ENCODE results near the gene LSM4. TPM values are rescaled to one million over a fixed set of nuclear protein-coding genes. Genes with fewer than 3 reads are reported as not detected.
A peak's percentile ranks its signal among the peaks of the same experiment; 100 is the strongest.

LSM4 gene
- total RNA-seq = 10 to 100 TPM; 40.2 to 47.4 TPM
- polyA plus RNA-seq (2013, experiment 1 of 2) = 84.0 TPM
- 72.1 TPM for polyA plus RNA-seq (2013, experiment 2 of 2)
- 22.1 to 249 (median 40.2) reads per million in 172 experiments for total RNA-seq

- Mint-ChIP-seq H3K4me3 (peak within 1 kb of the TSS; percentile 73), H3K4me1 (ENCODE audit: low read depth) (peaks cover 54% of the 10 kb centered on the region)
Observed at GRCh38 chr19:18322759-18323460, at the start of gene LSM4. LSM4 (minus strand) TSS chr19:18323076; CDS start chr19:18323020, 56 bp downstream.

GRCh38 chr19:18368504-18369222 is 45.8 kb upstream of the LSM4 start:
- H3K9me3 Mint-ChIP-seq = no peaks in the 10 kb centered on the region
- Histone ChIP-seq H3K27ac (ENCODE audit: low read depth in 1 of 2, low read length in 2 of 2) (no peak overlapping the region), H3K36me3 (ENCODE audit: insufficient read depth, low read length) (peaks cover 14% of the 10 kb centered on the region), H3K4me3 (ENCODE audit: low read length) (no peak overlapping the region), H3K4me1 (ENCODE audit: insufficient read depth, low read length) (peaks cover 4% of the 10 kb centered on the region), H3K27me3 (ENCODE audit: control insufficient read depth in 1 of 2, insufficient read depth in 2 of 2, low read length in 2 of 2) (no peaks in the 10 kb centered on the region), H3K9me3 (ENCODE audit: control insufficient read depth in 1 of 2, insufficient read depth in 1 of 2, low read length in 2 of 2) (peaks cover 0 to 10% of the 10 kb centered on the region in 2 experiments)
- no peak overlapping the region for H3K4me3 Mint-ChIP-seq
- intact Hi-C loops (cut with DNase I, micrococcal nuclease) = no loop called here
- H3K36me3 Mint-ChIP-seq (ENCODE audit: low read depth) = peaks cover 23% of the 10 kb centered on the region
- no peak overlapping the region for H3K27ac Mint-ChIP-seq
- DNase-seq (no peak), ATAC-seq (ENCODE audit: poor library complexity) (no peak)
- ChIA-PET POLR2A (no interaction called here), CTCF (no interaction called here)
- H3K4me1 Mint-ChIP-seq (ENCODE audit: low read depth) = peaks cover under 1% of the 10 kb centered on the region
- no peak for TF ChIP-seq CTCF (IDR thresholded peaks at IDR 0.05)
- peaks cover 3% of the 10 kb centered on the region for H3K27me3 Mint-ChIP-seq

More at GRCh38 chr19:18322759-18323460, at the start of gene LSM4:
- POLR2A ChIA-PET = interaction anchor here (0.5 to 13.9 kb wide), 15 partner anchors 12 to 313 kb away, joined by 3 to 761 read pairs (median 5); partner anchors contain the start of genes IQCN, JUND and MPV17L2
- peak within 1 kb of the TSS; percentile 87 for H3K4me3 ChIP-seq (ENCODE audit: low read length)
- TF ChIP-seq CTCF (IDR thresholded peaks at IDR 0.05) = peak; percentile 73
- intact Hi-C loops (cut with DNase I, micrococcal nuclease) = loop anchor here (1.0 to 10.0 kb wide), 5 partner anchors 18 to 208 kb away; no protein-coding TSS in a partner anchor
- H3K36me3 ChIP-seq (ENCODE audit: insufficient read depth, low read length) = peaks cover 3% of the 10 kb centered on the region
- CTCF ChIA-PET = interaction anchor here (0.8 to 19.5 kb wide), 8 partner anchors 18 to 155 kb away, joined by 3 to 340 read pairs (median 4); partner anchors contain the start of genes JUND and SSBP4
- H3K27ac ChIP-seq (ENCODE audit: low read depth in 1 of 2, low read length in 2 of 2) = peak within 1 kb of the TSS; percentile 83 to 86
- DNase-seq (peak; percentile 99 to 100 (median 100)), ATAC-seq (ENCODE audit: poor library complexity) (peak; percentile 91)
- no peaks in the 10 kb centered on the region for H3K27me3 ChIP-seq (ENCODE audit: control insufficient read depth in 1 of 2, insufficient read depth in 2 of 2, low read length in 2 of 2)
- H3K9me3 ChIP-seq (ENCODE audit: control insufficient read depth in 1 of 2, insufficient read depth in 1 of 2, low read length in 2 of 2) = no peaks in the 10 kb centered on the region
- no peaks in the 10 kb centered on the region for H3K9me3 Mint-ChIP-seq
- H3K4me1 ChIP-seq (ENCODE audit: insufficient read depth, low read length) = peaks cover 63% of the 10 kb centered on the region
- no peaks in the 10 kb centered on the region for H3K36me3 Mint-ChIP-seq (ENCODE audit: low read depth)
- H3K27me3 Mint-ChIP-seq = no peaks in the 10 kb centered on the region
- peak within 1 kb of the TSS; percentile 90 for H3K27ac Mint-ChIP-seq

GRCh38 chr19:18366021-18366435 is 43.2 kb upstream of the LSM4 start:
- peaks cover 0 to 10% of the 10 kb centered on the region in 2 experiments for H3K9me3 ChIP-seq (ENCODE audit: control insufficient read depth in 1 of 2, insufficient read depth in 1 of 2, low read length in 2 of 2)
- no peaks in the 10 kb centered on the region for H3K27me3 Mint-ChIP-seq
- no peak for DNase-seq
- intact Hi-C loops (cut with DNase I, micrococcal nuclease) = no loop called here
- H3K4me3 Mint-ChIP-seq = no peak overlapping the region
- no peaks in the 10 kb centered on the region for H3K27me3 ChIP-seq (ENCODE audit: control insufficient read depth in 1 of 2, insufficient read depth in 2 of 2, low read length in 2 of 2)
- H3K36me3 Mint-ChIP-seq (ENCODE audit: low read depth) = peaks cover 42% of the 10 kb centered on the region
- H3K36me3 ChIP-seq (ENCODE audit: insufficient read depth, low read length) = peaks cover 28% of the 10 kb centered on the region
- no peak for ATAC-seq (ENCODE audit: poor library complexity)
- ChIA-PET CTCF (no interaction called here), POLR2A (interaction anchor here (1.5 kb wide), 1 partner anchor 173 kb away, joined by 3 read pairs; the partner anchor contains the start of gene MPV17L2)
- TF ChIP-seq CTCF (IDR thresholded peaks at IDR 0.05) = no peak
- no peaks in the 10 kb centered on the region for H3K4me1 Mint-ChIP-seq (ENCODE audit: low read depth)
- H3K27ac ChIP-seq (ENCODE audit: low read depth in 1 of 2, low read length in 2 of 2) = no peak overlapping the region
- H3K27ac Mint-ChIP-seq = no peak overlapping the region
- no peak overlapping the region for H3K4me3 ChIP-seq (ENCODE audit: low read length)
- H3K9me3 Mint-ChIP-seq = no peaks in the 10 kb centered on the region
- H3K4me1 ChIP-seq (ENCODE audit: insufficient read depth, low read length) = no peaks in the 10 kb centered on the region

Measured in CD4-positive, alpha-beta T cell (primary cell).